ENCODE measurements around the gene MCM9. TPM values are rescaled to one million over a fixed set of nuclear protein-coding genes. Genes with fewer than 3 reads are reported as not detected.
A peak's percentile ranks its signal among the peaks of the same experiment; 100 is the strongest.

MCM9 gene
- total and polyA plus RNA-seq, 2 of the 13 experiments (the other 11 are each of a cell fraction or from before 2014, with no cell fraction given): 3.8 to 17.2 TPM

- TF ChIP-seq NCOA2 (CRISPR knock-in tag; IDR thresholded peaks at IDR 0.05) (0 out of 2 replicates have a peak, but pooled peaks have one; percentile 7), TCF12 (IDR thresholded peaks at IDR 0.05) (no peak), TCF12 (CRISPR knock-in tag; IDR thresholded peaks at IDR 0.05) (no peak), ZNF605 (CRISPR knock-in tag; IDR thresholded peaks at IDR 0.05) (0 out of 2 replicates have a peak, but pooled peaks have one; percentile 35), MIER2 (CRISPR knock-in tag; IDR thresholded peaks at IDR 0.05) (no peak), TOE1 (CRISPR knock-in tag; IDR thresholded peaks at IDR 0.05) (no peak), CREBL2 (CRISPR knock-in tag; IDR thresholded peaks at IDR 0.05; ENCODE audit: borderline replicate concordance) (no peak), MTA1 (CRISPR knock-in tag; IDR thresholded peaks at IDR 0.05; ENCODE audit: borderline replicate concordance) (peak; percentile 53; the same call in 1 of the 2 replicates), ZNF124 (CRISPR knock-in tag; IDR thresholded peaks at IDR 0.05) (no peak), ZNF230 (CRISPR knock-in tag; IDR thresholded peaks at IDR 0.05) (no peak), YEATS2 (CRISPR knock-in tag; IDR thresholded peaks at IDR 0.05; ENCODE audit: borderline replicate concordance) (no peak), SNAPC4 (CRISPR knock-in tag; IDR thresholded peaks at IDR 0.05) (peak; percentile 43; the same call in 1 of the 2 replicates), ASH2L (IDR thresholded peaks at IDR 0.05; ENCODE audit: insufficient read length, low read depth, low read length) (peak; percentile 95), SP2 (CRISPR knock-in tag; IDR thresholded peaks at IDR 0.05) (no peak; the same call in 1 of the 2 replicates), ZNF275 (CRISPR knock-in tag; IDR thresholded peaks at IDR 0.05; ENCODE audit: borderline replicate concordance) (peak; percentile 59; the same call in 1 of the 2 replicates), DNMT1 (CRISPR knock-in tag; IDR thresholded peaks at IDR 0.05) (0 out of 2 replicates have a peak, but pooled peaks have one; percentile 83), PAX8 (CRISPR knock-in tag; IDR thresholded peaks at IDR 0.05; ENCODE audit: borderline replicate concordance) (peak; percentile 39; the same call in 1 of the 2 replicates), DBP (CRISPR knock-in tag; IDR thresholded peaks at IDR 0.05; ENCODE audit: not compliant biosample characterization) (peak; percentile 59), NR2C2 (CRISPR knock-in tag; IDR thresholded peaks at IDR 0.05; ENCODE audit: borderline replicate concordance) (no peak)
Observed at GRCh38 chr6:118894425-118895260, 40.3 kb downstream of the MCM9 start (continued).
